GM19395 (cell line): ENCODE data around the gene NME7.
"Not testable (repeated sequence)": the region's sequence is repeated elsewhere in the genome, so short reads cannot be mapped to it uniquely, and the experiment has no call there.

ENCODE experiments used
- ATAC-seq: cut with Tn5 transposase; IDR thresholded peaks from one replicate; pipeline ENCODE4 v1.9.1; 2021; ENCODE audit warnings: mild to moderate bottlenecking, moderate library complexity; ENCODE audit not compliant: unreplicated experiment

Gene NME7

DNA sequence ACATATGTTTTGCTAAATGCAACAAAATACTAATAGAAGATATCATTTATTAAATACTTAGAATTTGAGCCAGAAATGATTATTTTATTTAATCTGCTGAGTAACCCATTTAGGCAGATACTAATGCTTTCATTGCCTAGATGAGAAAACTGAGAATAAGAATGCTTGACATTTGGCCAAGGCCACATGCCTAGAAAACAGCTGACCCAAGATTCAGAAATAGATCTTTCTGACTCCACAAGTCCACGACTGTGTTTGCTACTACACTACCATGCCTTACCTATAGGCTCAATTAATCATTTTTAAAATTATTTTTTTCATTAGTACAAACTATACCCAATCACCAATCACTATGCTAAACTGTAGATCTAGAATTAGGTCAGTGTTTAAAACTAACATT, 131.5 kb downstream of the NME7 start:
- ATAC-seq = no peak

GRCh38 chr1:169235568-169235967, 132.0 kb downstream of the NME7 start:
- ATAC-seq = no peak

DNA sequence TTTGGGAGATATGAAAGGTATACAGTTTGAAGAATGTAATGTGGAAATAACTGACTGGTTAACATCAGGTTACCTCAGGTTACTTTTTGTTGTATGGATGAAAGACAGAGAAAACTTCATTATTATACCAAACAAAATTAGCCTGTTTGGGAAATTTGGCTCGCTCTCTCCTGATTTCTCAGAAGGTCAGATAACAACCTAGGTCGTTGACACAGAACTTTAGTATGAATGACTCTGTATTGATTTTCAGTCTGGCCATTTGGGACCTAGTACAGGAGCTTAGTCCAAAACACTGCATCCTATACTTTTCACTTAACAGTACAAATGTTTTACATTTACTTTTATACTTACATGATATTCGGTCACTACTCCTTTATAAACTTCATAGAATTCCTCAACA, 132.8 kb downstream of the NME7 start:
- ATAC-seq = no peak

DNA sequence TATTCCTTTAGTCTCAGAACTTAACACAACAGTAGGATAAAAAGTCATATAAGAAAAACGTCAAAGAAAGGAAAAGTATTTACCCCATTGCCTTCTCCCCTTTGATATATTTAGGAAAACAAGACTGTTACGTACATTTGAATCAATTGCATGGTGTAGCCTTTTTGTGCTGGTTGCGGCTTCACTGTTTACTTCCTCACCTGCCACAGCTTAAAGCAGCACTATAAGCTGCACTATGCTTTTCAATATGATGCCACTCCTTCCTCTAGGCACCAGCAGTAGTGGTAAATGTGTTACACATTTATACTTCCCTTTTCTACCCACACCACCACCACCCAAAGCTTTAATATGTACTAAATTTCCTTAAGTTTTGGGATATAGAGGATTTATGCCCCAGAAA, 150.0 kb downstream of the NME7 start:
- no peak for ATAC-seq

- no peak for ATAC-seq
Measured at GRCh38 chr1:169214598-169214997, 153.0 kb downstream of the NME7 start.

DNA sequence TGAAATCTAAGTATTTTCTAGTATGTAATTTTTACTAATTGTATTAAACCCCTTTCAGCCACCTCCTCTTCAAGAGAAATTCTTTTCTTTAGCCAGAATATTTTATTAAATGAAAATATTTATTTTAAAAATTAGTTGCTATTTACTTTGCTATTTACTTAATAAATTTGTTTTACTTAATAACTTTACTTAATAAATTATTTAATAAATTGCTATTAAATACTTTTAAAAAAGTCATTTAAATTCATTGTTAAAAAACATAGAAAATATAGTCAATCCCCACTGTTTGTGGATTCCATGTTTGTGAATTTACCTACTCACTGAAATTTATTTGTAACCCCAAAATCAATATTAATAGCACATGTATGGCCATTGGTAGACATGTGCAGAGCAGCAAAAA, 155.5 kb downstream of the NME7 start:
- no peak for ATAC-seq

GRCh38 chr1:169207797-169208520, 159.6 kb downstream of the NME7 start:
- no peak for ATAC-seq

GRCh38 chr1:169204157-169204556, 163.4 kb downstream of the NME7 start:
- ATAC-seq = no peak

- ATAC-seq = no peak
Measured at GRCh38 chr1:169202791-169203665, 164.6 kb downstream of the NME7 start.

- ATAC-seq = no peak
Measured at GRCh38 chr1:169201084-169201619, 166.4 kb downstream of the NME7 start.

DNA sequence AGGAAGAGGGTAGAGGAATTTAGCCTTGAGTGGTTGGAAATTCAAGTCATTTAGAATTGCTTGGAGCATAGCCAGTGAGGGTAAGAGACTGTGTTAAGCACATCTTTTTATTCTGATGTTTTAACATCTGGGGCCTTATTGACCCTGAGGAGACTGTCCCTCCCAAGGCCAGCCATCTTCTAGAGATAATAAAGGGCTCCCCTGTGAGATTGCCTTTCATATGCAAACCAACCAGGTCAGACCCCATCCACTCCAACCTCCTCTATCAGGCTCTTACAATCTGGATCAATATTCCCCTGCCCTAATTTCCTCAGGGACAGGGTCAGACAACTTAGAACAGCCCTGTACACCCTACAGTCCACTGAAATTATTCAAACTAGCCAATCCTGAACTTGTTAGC, 167.3 kb downstream of the NME7 start:
- no peak for ATAC-seq

DNA sequence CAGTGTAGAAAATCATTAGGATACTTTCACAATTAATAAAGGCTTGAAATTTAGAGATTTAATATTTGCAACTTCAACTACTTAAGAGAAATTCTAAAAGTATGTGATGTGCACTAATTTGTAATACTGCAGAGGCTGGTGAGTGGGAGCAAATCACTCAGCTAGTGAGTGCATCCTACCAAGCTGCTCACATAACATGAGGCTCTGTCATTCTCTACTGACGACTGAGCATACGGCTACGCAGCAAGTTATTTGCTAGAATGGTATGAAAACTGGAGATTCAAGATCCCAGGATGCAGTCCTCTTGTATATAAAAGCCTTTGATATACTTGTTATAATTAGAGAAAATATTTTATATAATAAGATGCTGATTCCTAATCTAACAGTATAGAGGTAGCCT, 171.0 kb downstream of the NME7 start:
- ATAC-seq = no peak

DNA sequence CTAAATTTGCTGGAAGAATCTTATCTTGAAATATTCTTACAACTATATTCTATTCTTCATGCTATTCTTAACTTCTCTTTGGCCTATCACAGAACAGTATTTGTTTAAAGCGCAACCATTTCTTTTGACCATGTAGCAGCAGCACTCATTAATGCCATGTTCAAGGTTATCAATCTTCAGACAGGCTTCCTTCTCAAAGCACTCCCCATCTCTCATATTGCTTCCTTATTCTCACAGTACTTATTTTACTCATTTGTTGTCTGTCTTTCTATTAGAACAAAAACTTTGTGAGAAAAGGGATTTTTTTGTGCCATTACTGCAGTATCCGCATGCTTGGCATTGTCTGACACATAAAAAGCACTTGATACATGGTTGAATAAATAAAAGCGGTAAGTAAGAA, 171.4 kb downstream of the NME7 start:
- ATAC-seq = no peak

DNA sequence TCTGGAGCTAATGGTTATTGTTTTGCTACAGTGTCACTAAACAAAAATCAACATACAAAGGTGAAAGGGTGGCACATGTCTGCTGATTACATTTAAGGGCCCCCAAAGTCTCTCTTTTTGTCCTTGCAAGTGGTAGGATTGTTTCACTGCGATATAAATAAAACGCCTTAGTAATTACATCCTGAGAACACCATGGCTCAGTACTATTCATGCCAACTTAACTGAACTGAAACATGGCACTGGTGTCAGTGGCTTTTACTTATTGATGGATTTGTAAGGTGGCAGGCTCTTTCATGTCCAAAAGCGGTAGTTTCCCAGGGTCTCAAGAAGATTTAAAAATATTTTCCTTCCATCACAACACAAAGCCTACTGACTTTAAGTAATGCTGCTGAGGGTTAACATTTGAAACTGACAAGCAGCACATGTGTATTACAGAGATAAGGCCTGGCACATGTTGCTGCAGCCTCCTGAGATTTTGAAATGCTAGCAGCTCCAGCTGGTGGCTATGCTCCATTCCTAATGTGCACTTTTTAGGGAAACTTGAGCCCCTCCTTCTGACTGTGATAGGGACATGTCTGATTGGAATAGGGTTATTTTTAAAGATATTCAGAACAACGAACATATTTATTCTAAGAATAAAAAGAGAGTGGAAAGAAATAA, 174.3 kb downstream of the NME7 start:
- ATAC-seq = no peak

DNA sequence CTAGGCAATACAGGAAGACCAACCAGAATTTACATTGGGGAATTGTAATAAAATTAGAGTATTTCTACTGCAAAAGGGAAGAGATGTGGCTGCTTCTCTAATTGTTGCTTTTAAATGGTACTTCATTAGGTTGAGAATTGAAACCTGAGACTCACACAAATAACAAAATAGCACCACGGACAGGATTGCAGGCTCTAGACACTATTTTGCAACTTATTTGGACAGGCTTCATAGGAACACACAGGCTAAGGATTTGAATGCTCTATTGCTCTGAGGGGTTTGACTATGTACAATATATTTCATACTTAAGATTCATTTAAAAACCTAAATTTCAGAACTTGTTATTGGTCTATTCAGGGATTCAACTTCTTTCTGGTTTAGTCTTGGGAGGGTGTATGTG, 181.5 kb downstream of the NME7 start:
- no peak for ATAC-seq

DNA sequence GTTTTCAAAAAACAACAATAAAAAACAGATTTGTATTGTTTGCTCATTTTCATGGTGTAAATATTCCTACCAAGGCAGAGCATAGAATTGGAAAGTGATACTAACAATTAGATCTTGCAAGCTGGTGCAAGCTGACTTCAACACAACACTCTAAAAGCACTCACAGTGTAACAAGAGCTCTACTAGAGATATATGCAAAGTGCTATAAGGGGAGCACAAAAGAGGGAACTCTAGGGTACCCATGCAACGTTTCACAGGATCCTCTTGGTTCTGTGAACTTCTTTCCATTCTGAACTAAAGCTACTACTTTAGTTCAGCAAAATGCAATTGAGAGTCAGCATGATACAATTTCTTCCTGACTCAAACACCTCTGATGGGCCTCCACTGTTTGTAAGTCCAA, 182.8 kb downstream of the NME7 start:
- ATAC-seq = no peak

DNA sequence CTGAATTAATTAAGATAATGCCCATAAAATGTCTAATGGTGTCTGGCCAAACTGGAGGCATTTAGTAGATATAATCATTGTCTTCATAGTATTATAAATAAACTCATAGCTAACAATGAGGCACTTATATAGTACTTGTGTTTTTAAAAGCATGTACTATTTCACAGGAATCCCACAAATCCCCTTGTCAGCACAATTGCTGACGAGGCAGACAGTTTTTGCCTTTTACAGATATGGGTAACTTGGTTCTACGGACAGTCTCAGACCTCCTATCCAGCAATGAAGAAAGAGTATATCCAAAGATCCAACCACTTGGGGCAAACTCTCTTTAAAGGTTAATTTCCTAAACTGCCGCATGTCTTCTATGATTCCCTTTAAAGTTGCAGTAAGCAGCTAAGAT, 187.4 kb downstream of the NME7 start:
- no peak for ATAC-seq

DNA sequence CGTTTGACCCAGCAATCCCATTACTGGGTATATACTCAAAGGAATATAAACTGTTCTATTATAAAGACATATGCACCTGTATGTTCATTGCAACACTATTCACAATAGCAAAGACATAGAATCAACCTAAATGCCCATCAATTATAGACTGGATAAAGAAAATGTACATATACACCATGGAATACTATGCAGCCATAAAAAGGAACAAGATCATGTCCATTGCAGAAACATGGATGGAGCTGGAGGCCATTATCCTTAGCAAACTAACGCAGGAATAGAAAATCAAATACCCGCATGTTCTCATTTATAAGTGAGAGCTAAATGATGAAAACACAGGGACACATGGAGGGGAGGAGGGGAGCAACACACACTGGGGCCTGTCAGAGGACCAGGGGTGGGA, 188.2 kb downstream of the NME7 start:
- not testable (repeated sequence) for ATAC-seq

DNA sequence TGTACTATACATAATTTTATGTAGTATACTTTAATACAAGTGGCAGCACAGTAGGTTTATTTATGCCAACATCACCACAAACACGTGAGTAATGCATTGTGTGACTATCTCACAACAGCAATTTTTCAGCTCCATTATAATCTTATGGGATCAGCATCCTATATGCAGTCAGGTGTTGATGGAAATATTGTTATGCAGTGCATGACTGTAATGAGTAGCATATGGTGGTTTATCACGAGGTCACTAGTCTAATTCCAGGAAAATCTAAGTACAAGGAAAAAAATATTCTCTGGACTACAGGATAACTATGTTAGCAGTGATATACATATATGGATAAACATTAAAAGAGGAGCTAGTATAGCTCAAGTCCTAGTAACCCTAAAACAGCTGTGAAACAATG, 192.1 kb downstream of the NME7 start:
- no peak for ATAC-seq

DNA sequence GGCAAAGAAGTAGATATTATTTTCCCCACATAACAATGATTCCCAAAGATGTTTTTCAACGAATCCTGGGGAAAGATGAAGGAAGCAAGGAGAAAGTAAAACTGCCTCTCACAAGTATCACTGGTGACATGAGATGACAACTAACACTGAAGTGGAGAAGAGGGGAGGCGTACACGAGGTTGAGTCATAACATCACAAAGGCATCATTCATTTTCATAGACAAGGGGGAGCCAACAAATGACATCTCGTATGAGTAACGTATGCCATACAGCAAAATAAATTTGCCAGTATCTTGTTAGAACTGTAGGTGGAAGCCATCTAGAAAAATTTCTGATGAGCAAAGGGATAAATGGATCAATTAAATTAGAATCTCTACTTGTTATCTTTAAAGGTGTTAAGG, 204.5 kb downstream of the NME7 start:
- no peak for ATAC-seq

DNA sequence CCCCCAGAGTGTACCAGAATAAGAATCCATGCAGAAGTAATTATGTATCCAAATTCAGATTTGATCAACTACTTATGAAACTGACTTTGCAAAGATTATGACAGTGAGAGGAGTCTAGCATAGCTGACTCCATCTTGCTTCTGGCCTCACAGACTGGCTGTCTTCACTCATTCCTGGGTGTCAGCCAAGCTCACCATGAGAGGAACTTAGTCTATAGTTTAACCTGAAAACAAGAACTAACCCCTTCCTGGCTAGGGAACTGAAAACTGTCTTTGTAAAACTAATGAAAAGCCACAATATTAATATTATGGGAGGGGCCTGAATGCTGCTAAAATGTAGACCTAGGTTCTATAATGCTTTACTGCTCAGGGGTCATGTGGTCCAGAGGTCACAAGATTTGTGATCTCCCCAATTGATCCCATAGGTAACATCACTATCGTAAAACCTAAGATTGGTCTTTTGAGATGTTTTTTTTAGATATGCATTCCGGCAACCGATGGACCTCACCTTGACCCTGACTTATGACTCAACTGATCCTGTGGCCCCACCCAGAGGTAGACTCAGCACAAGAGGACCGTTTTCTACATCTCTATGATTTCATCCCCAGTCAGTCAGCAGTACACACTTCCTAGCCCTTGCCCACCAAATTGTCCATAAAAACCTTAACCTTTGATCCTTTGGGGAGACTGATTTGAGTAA, 206.0 kb downstream of the NME7 start:
- peak; percentile 89 for ATAC-seq
